Measurements from ENCODE around the gene KARS1.

Gene KARS1

DNA sequence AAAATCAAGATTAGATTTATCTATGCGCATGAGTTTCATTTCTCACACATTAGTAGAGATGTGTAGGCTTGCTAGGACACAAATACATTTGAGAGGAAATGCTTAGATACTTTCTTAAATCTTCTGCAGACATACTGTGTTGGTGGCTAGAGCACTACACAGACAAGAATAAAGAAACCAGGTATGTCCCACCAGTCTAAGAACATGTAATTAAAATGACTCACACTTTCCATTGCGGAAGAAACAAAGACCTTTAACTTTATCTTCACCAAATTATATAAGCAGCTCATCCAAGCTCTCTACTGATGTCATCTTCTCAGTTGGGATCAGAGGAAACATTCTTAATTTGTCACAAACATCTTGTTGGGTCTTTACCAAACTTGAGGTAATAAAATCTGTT, 68.7 kb downstream of the KARS1 start:
- DNase-seq: no peak

DNA sequence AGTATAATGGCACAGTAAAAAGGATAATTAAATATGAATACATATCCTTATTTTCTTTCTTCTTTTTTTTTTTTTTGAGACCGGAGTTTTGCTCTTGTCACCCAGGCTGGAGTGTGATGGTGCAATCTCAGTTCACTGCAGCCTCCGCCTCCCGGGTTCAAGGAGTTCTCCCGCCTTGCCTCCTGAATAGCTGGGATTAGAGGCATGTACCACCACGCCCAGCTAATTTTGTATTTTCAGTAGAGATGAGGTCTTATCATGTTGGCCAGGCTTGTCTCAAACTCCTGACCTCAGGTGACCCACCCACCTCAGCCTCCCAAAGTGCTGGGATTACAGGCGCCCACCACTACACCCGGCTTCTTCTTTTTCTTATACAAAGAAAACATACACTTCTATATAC, 69.3 kb downstream of the KARS1 start:
- no peak for DNase-seq

Data from EL (cell line).